ENCODE data around the gene ATG13.

DNA sequence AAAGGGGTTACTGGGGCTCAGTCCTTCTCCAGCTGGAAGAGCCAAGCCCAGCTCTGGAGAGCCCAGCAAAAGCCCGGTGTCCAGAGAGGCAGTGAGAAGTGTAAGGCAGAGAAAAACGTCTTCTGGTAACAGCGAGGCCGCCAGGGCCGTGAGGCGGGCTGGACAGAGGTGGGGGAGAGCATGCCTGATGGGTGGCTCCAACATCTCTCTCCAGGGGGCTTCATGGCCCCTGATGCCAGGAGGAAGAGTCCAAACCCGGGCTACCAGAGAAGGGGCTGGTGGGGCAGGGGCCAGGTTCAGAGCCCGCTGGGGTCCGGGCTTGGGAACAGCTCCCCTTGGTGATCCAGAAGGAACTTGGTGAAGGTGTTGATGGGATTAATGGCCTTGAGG, 61.4 kb downstream of the ATG13 start:
- no peak for TF ChIP-seq POLR2AphosphoS5 (IDR thresholded peaks at IDR 0.05)
- TF ChIP-seq, protein P1, sequence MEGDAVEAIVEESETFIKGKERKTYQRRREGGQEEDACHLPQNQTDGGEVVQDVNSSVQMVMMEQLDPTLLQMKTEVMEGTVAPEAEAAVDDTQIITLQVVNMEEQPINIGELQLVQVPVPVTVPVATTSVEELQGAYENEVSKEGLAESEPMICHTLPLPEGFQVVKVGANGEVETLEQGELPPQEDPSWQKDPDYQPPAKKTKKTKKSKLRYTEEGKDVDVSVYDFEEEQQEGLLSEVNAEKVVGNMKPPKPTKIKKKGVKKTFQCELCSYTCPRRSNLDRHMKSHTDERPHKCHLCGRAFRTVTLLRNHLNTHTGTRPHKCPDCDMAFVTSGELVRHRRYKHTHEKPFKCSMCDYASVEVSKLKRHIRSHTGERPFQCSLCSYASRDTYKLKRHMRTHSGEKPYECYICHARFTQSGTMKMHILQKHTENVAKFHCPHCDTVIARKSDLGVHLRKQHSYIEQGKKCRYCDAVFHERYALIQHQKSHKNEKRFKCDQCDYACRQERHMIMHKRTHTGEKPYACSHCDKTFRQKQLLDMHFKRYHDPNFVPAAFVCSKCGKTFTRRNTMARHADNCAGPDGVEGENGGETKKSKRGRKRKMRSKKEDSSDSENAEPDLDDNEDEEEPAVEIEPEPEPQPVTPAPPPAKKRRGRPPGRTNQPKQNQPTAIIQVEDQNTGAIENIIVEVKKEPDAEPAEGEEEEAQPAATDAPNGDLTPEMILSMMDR (IDR thresholded peaks at IDR 0.05) = no peak
- TF ChIP-seq POLR2A (IDR thresholded peaks at IDR 0.05) = no peak
